Renal pelvis (tissue), 4 donors: ENCODE results near the gene DNAH17. TPM values are rescaled to one million over a fixed set of nuclear protein-coding genes. Genes with fewer than 3 reads are reported as not detected.

Experiments used
- DNase-seq: peaks from one replicate; pipeline ENCODE4 v3.0.0-alpha.2; 2013
- polyA plus RNA-seq, 3 donors: library from polyadenylated mRNA; unstranded; fragments of 120-200 nt; gene quantifications; one replicate each; pipeline ENCODE4 v1.2.1, GENCODE V29; 2013; ENCODE audit not compliant: insufficient read length in 3 of 3

Gene DNAH17
- polyA plus RNA-seq, 3 donors, result 2.2 to 4.4 (median 4.0) TPM

DNA sequence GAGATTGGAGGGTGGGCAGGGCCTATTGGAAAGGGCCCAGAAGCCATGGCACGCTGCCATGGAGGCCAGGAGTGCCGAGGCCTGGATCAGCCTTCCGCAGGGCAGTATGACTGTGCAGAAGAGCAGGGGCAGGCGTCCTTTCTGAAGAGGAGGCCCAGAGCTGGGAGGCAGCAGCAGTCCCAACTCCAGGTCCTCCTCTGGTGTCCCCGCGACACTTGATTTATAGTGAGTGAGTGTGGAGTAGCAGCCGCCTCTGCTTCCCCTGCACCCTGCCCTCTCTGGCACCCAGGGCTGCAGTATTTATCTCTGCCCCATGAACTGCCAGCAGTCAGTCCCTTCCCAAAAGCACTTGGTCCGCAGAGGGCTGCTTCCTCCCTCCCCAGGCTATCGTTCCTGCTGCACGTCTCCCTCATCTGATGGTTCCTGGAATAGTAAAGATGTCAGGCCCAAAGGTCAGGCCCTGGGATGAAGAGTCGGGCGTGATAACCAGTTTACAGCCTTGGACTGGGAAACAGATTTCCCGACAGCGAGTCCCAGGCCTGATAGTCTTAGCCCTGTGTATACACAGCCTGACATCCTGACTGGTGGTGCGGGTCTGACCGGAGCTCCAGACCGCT is 165.8 kb downstream of the DNAH17 start:
- DNase-seq, result no peak

- DNase-seq, result no peak
Observed at GRCh38 chr17:78409191-78409928, 167.8 kb downstream of the DNAH17 start.

DNA sequence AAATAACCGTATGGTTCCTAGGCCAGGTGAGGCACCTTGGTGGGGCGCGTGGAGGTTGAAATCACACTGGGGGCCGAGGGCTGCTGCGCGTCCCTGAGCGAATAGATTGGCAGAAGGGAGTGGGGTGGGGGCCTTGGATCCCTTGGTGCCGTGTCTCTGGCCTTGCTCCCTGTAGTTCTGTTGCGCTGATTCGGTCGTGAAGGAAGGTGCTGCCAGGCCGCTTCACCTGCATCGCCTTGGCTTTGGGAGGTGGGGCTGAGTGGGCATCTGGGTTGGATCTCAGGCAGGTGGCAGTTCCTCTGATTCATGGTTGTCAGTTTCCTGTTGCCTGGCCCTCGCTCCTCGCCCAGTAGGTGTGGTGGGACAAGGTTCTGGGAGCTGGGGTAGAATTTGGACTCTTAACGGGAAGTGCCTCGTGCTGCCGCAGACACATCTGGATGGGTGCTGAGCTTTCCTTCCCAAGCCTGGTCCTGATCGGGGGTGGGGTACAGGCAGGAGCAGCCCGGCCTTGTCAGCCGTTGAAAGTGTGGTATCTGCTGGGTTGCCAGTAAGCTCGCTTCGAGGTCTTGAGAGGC is 168.6 kb downstream of the DNAH17 start:
- DNase-seq, result no peak

DNA sequence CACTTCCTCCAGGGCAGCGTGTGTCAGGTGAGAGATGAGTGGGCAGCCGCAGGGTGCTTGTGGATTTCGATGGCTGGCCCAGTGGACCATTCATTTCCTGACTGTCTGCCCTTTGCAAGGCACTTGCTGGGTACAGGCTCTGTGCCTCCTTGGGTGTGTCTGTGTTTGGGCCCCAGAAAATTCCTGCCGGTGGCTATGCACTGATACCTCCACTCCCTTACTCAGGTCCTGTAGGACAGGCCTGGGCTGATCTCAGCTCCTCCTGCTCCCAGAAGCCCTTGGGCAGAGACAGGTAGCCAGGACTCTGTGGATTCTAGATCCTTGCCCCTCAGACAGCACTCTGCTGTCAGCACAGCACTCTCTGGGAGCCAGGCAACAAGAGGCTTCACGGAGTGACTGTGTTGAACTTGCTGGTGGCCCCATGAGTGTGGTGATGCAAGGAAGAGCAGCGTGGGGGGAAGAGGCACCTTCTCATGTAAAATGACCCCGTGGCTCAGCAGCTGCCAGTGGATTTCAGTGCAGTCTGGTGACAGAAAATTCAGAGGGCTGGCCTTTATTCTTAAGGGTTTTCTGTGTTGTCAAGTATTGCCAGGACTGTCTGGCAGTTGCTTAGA is 169.7 kb downstream of the DNAH17 start:
- DNase-seq, result peak; percentile 71

DNA sequence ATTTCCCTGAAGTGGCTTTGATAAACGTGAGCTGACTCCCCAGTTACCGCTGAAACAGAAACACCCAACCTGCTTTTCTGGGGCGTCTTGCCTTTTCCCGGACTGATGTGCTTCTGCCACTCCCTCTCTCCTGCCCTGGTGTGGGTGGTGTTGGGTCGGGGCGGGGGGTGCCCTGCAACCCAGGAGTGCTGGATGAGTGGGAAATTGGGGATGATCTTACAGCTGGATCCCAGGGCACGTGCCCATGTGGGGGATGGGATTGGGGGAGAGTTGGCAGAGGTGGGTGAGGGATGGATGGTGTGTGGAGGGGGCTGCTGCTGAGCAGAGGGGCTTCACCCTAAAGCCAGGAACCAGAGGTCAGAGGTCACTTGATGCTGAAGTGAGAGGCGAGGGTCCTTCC is 170.3 kb downstream of the DNAH17 start:
- DNase-seq, result no peak

DNA sequence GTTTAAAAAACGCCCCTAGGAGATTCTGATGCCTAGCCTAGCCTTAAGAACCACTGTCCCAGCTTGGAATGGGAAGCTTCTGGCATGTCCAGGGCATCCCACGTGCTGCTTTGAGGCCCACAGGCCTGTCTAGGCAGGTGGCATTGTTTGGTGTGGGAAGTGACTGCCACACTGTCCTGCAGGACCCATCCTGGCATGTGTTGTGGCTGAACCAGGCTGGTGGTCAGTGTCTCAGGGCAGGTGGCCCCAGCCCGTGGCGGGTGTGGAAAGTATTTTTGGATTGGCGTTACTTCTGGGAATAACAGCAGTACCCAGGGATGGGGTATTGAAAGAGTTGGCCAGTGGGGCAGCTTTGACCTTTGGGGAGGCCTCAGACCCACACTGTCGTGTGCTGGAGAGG is 170.8 kb downstream of the DNAH17 start:
- DNase-seq, result no peak

GRCh38 chr17:78403822-78404221 is 173.4 kb downstream of the DNAH17 start:
- DNase-seq, result no peak

DNA sequence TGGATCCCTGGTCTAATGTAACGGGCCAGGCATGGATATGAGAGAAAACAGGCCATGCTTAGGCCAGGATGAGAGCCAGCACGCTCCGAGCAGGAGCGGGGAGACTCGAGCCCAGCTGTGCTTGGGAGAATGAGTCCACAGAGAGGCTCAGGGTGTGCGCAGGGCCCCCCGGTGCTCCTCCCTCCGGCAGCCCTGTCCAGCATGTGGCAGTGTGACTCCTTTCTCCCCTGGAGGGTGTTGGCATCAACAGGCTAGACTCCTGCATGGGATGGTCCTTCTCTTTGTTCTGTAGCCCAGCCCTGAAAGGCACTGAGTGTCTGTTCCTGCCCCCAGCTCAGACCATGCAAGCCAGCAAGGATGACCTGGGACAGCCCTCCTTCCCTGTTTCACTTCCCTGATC is 175.3 kb downstream of the DNAH17 start:
- no peak for DNase-seq

DNA sequence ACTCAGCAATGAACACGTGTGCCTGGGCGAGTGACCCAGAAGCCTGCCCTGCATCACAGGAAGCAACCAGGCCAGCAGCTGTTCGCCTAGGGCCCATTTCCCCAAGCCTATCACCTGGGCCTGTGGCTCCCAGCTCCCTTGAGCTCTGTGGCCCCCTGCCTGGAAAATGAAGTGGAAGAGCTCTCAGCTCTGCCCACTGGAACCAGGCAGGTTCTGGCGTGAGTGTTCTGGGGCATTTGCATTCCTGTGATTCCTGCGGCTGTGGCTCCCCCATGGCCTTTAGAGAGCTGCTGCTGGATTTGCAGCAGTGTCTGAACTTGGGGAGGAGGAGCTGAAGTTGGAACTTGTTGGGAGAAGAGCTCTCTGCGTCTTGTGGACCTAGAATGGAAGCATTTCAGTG is 175.9 kb downstream of the DNAH17 start:
- no peak for DNase-seq

- no peak for DNase-seq
Observed at GRCh38 chr17:78400581-78401240, 176.5 kb downstream of the DNAH17 start.

- no peak for DNase-seq
Observed at GRCh38 chr17:78399693-78400144, 177.5 kb downstream of the DNAH17 start.

- DNase-seq, result no peak
Observed at GRCh38 chr17:78399028-78399692, 178.0 kb downstream of the DNAH17 start.

DNA sequence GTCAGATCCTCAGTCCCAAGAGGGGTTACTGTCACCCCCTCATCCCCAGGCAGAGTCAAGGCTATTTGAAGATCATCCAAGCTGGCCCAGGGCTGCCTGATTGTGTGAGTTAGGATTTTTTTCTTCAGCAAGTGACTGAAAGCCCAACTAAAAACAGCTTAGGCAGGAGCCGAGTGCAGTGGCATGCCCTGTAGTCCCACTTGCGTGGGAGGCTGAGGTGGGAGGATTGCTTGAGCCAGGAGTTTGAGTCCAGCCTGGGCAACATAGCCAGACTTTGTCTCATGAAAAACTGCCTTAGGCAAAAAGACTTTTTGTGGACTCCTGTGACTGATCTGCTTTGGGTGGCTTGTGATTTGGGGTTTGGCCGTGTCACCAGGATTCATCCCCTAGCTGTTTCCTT is 178.8 kb downstream of the DNAH17 start:
- DNase-seq, result no peak

DNA sequence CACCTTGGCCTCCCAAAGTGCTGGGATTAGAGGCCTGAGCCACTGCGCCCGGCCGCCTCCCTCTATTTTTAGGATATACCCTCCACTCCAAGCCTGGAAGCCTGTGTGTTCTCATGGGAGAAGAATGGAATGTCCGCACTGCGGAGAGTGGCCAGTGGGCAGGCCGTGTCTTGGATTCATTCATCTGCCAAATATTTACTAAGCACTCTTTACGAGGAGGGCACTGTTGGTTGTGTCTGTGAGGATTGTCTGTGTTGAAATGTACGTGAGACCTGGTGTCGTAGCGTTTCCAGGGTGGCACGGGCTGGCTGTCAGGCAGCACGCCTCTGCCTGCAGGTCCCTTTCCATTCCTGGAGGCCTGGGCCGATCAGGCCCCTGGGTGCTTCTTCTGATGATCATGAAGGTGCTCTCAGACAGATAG is 179.5 kb downstream of the DNAH17 start:
- no peak for DNase-seq

DNA sequence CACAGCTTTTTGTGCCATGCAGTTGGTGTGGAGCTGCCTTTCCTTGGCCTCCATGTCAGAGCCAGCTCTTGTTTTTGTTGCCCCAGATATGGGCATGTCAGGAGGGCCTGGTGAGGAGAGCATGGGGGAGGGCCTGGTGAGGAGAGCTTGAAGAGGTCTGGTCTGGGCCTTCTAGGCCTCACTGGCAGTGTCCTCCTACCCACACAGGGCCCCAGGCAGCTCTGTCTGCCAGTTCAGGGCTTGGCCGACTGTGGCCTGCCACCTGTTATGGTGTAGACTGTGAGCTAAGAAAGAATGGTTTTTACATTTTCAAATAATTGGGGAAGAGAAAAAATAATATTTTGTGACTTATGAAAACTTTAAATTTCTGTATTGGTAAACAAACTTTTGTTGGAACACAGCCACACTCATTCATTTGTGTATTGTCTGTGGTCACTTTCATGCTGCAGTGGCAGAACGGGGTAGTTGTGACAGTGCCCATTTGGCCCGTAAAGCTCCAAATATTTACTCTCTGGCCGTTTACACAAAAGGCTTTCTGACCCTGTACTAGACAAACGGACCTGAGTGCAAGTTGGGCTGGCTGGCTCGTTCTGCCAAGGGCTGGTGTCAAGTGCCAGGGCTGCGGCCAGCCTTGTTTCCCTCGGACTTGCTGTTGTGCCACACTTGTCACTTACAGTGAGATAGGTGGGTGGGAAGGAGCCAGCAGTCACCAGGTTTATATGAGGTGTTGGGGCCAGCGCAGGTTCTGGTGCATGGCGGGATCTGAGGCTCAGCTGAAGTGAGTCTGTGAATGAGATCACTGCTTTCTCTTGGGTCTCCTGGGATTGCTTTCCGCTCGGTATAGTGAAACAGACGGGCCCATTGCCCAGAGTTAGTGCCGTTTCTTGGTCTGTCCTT is 180.5 kb downstream of the DNAH17 start:
- DNase-seq, result no peak

DNA sequence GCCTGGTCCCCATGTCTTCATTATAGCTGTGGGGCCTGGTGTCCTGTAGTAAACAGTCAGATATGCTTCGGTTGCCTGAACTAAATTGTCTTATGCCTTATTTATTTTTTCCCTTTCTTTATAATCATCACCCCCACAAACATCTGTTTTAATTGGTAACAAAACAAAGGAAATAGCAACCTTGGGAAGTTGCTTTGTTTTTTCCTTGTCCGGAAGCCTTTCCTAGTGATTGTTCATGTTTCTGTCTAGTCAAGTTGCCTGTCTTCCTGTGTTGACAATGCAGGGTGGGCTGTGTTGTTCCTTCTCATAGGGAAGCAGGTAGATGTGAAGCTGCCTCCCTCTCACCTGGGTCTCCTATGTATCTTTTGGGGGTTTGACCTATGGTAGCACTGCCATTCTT is 182.0 kb downstream of the DNAH17 start:
- no peak for DNase-seq

GRCh38 chr17:78394209-78394608 is 183.0 kb downstream of the DNAH17 start:
- no peak for DNase-seq

DNA sequence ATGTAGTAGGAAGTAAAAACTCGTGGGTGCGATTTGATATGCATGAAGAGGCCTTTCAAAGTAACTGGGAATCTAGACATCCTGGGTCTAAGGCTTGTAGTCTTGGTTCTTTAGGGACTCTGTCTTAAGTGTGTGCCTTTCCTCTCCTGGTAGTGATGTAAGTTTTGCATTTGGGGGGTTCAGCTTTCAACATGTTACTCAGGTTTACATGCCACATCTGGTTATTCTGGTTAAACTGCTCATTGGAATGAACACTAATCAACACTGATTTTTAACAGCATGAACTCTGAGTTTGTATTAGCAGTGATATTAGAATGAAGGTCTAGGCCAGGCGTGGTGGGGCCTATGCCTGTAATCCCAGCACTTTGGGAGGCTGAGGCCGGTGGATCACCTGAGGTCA is 183.6 kb downstream of the DNAH17 start:
- DNase-seq, result no peak

DNA sequence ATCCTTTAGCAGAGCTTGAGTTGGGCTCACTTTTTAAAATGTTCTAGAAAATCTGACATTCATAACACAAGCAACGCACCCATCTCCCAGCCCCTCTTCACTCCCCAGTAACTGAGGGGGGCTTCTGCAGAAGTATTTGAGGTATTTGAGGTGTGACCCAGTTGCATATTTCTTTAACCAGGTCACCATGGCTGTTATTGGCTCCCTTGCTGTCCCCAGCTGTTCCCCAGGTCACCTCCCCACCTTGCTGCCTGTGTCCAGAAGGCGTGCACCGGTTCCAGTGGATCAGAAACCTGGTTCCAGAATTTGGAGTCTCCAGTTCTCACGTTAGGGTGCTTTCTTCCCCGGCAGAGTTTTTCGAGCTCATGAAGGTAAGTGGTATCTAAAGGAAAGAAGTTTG is 184.9 kb downstream of the DNAH17 start:
- no peak for DNase-seq

DNA sequence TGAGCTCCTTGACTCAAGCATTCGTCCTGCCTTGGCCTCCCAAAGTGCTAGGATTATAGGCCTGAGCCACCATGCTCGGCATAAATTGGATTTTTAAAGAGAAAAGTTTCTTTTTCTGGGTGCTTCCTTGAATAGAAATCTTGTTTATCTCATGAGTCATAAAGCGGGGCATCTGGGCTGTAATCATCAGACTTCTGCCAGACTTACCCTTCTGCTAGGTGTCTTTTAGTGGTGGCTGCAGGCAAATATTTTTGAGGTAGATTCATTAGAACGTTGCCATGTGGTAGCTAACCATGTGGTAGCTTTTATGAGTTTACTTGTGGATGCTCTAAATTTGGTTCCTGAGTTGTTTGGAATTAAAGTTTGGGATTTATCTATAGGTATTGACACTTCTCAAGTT is 185.4 kb downstream of the DNAH17 start:
- no peak for DNase-seq

DNA sequence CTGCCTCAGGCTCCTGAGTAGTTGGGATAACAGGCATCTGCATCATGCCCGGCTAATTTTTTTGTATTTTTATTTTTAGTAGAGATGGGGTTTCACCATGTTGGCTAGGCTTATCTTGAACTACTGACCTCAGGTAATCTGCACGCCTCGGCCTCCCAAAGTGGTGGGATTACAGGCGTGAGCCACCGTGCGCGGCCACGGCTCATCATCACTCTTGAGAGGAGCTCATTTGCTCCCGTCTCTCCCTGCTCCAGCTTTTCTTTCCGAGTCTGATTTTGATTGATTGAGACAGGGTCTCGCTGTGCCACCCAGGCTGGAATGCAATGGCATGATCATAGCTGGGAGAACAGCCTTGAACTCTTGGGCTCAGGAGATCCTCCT is 186.2 kb downstream of the DNAH17 start:
- no peak for DNase-seq
